Kidney glomerular epithelial cell (primary cell): ENCODE results near the gene ITGA5.

Source experiments
- DNase-seq: peaks from one replicate; lab custom pipeline; 2025; lab: John Stamatoyannopoulos, UW

Gene ITGA5

GRCh38 chr12:54389134-54389508 is 29.9 kb downstream of the ITGA5 start:
- DNase-seq = no peak

GRCh38 chr12:54388237-54389133 is 30.6 kb downstream of the ITGA5 start:
- DNase-seq = no peak

GRCh38 chr12:54387114-54387467 is 32.0 kb downstream of the ITGA5 start:
- no peak for DNase-seq

- no peak for DNase-seq
Observed at GRCh38 chr12:54386403-54387113, 32.5 kb downstream of the ITGA5 start.

- DNase-seq = no peak
Observed at GRCh38 chr12:54385251-54385914, 33.7 kb downstream of the ITGA5 start.

GRCh38 chr12:54384591-54385041 is 34.5 kb downstream of the ITGA5 start, which contains the start of gene ZNF385A:
Gene ZNF385A (minus strand): TSS chr12:54384733. CDS start chr12:54384514, 219 bp downstream.
- no peak for DNase-seq

GRCh38 chr12:54383041-54383609 is 35.9 kb downstream of the ITGA5 start:
- peak; percentile 43 for DNase-seq

- DNase-seq = no peak
Observed at GRCh38 chr12:54381136-54381535, 37.9 kb downstream of the ITGA5 start.

- peak; percentile 81 for DNase-seq
Observed at GRCh38 chr12:54379398-54380201, 39.5 kb downstream of the ITGA5 start.

- no peak for DNase-seq
Observed at GRCh38 chr12:54378796-54379397, 40.2 kb downstream of the ITGA5 start.

GRCh38 chr12:54377797-54378515 is 41.1 kb downstream of the ITGA5 start:
- no peak for DNase-seq

GRCh38 chr12:54377007-54377406 is 42.1 kb downstream of the ITGA5 start:
- no peak for DNase-seq

GRCh38 chr12:54376596-54376995 is 42.5 kb downstream of the ITGA5 start:
- DNase-seq = no peak

GRCh38 chr12:54375259-54375579 is 43.8 kb downstream of the ITGA5 start:
- DNase-seq = no peak

GRCh38 chr12:54374562-54375258 is 44.4 kb downstream of the ITGA5 start:
- DNase-seq = no peak

GRCh38 chr12:54373649-54374561 is 45.2 kb downstream of the ITGA5 start:
- no peak for DNase-seq

- DNase-seq = no peak
Observed at GRCh38 chr12:54372113-54372806, 46.8 kb downstream of the ITGA5 start.
